Transverse colon (tissue), 3 donors: ENCODE results near the gene GPSM1.

Experiments
- CTCF ChIP-seq, 5 experiments: fragments of 200-600 bp in 3 of 5; fragments of 450-650 bp in 2 of 5; sonication (generic) in 3 of 5; IDR thresholded peaks; 1 replicate in 2 of 5; 2 replicates in 3 of 5; pipeline ENCODE4 v1.5.1; 2016 to 2017; ENCODE audit warnings: antibody characterized with exemption in 5 of 5, inconsistent platforms in 3 of 5, mild to moderate bottlenecking in 2 of 5, moderate library complexity in 1 of 5
- POLR2A ChIP-seq: fragments of 450-650 bp; IDR thresholded peaks from one replicate; pipeline ENCODE4 v1.6.1; 2016; ENCODE audit warnings: antibody characterized with exemption, mild to moderate bottlenecking, moderate library complexity

- TF ChIP-seq CTCF (IDR thresholded peaks at IDR 0.05) (no peak), POLR2A (no peak)
Measured at GRCh38 chr9:136353757-136354488, 26.6 kb downstream of the GPSM1 start.
